Keratinocyte (primary cell): ENCODE results near the gene RIPOR2. TPM values are rescaled to one million over a fixed set of nuclear protein-coding genes. Genes with fewer than 3 reads are reported as not detected.

Source experiments
- DNase-seq: peaks from one replicate; pipeline ENCODE4 v3.0.0-alpha.2; 2011; ENCODE audit warnings: low read depth, missing footprints, low spot score
- FAIRE-seq: peaks from 2 replicates; lab custom pipeline; 2011; peaks lifted over from hg19 to GRCh38; lab: Jason Lieb, UNC
- H2AFZ ChIP-seq: 2 replicates; pipeline ENCODE4 v1.6.0; 2012; ENCODE audit warnings: low read length, control low read depth, inconsistent platforms; ENCODE audit not compliant: control insufficient read depth
- H3K27ac ChIP-seq: 2 replicates; pipeline ENCODE4 v1.5.1; 2011; ENCODE audit warnings: low read length; ENCODE audit not compliant: control insufficient read depth, insufficient read depth
- H3K27me3 ChIP-seq: 3 replicates; pipeline ENCODE4 v1.6.0; 2011; ENCODE audit warnings: low read length; ENCODE audit not compliant: control insufficient read depth, insufficient read depth; ENCODE audit errors: extremely low read depth
- H3K36me3 ChIP-seq, 2 experiments: 2 replicates in 1 of 2; 3 replicates in 1 of 2; pipeline ENCODE4 v1.5.1; 2011; ENCODE audit warnings: low read length in 2 of 2, mild to moderate bottlenecking in 1 of 2; ENCODE audit not compliant: control insufficient read depth in 2 of 2, insufficient read depth in 2 of 2; ENCODE audit errors: extremely low read depth in 1 of 2
- H3K4me1 ChIP-seq: 3 replicates; pipeline ENCODE4 v1.5.1; 2011; ENCODE audit warnings: low read length; ENCODE audit not compliant: control insufficient read depth, insufficient read depth; ENCODE audit errors: extremely low read depth
- H3K4me2 ChIP-seq: 3 replicates; pipeline ENCODE4 v1.6.0; 2011; ENCODE audit warnings: low read depth, low read length; ENCODE audit not compliant: control insufficient read depth, insufficient read depth; ENCODE audit errors: extremely low read depth
- H3K4me3 ChIP-seq, 3 experiments: fragments of 200-600 bp in 1 of 3; sonication (generic) in 1 of 3; 2 replicates in 2 of 3; 3 replicates in 1 of 3; pipeline ENCODE4 v1.5.1; 2011 to 2016; ENCODE audit warnings: low read length in 3 of 3, mild to moderate bottlenecking in 3 of 3, control low read depth in 2 of 3, inconsistent platforms in 1 of 3, low read depth in 1 of 3, mixed read lengths in 1 of 3, mixed run types in 1 of 3, moderate library complexity in 1 of 3; ENCODE audit not compliant: control insufficient read depth in 2 of 3, insufficient read depth in 2 of 3; ENCODE audit errors: extremely low read depth in 1 of 3
- H3K79me2 ChIP-seq: 2 replicates; pipeline ENCODE4 v1.6.0; 2012; ENCODE audit warnings: low read length; ENCODE audit not compliant: control insufficient read depth, insufficient read depth
- H3K9ac ChIP-seq: 3 replicates; pipeline ENCODE4 v1.6.0; 2011; ENCODE audit warnings: low read length; ENCODE audit not compliant: control insufficient read depth, insufficient read depth; ENCODE audit errors: extremely low read depth
- H3K9me1 ChIP-seq: 3 replicates; pipeline ENCODE4 v1.6.0; 2011; ENCODE audit warnings: low read length; ENCODE audit not compliant: control insufficient read depth, insufficient read depth; ENCODE audit errors: extremely low read depth
- H3K9me3 ChIP-seq: 2 replicates; pipeline ENCODE4 v1.5.1; 2012; ENCODE audit warnings: low read depth, low read length; ENCODE audit not compliant: control insufficient read depth
- H4K20me1 ChIP-seq: 3 replicates; pipeline ENCODE4 v1.6.0; 2011; ENCODE audit warnings: low read length; ENCODE audit not compliant: control insufficient read depth, insufficient read depth; ENCODE audit errors: extremely low read depth
- EZH2 ChIP-seq: IDR thresholded peaks from one replicate; pipeline ENCODE4 v1.6.1; 2012; ENCODE audit warnings: inconsistent platforms, mild to moderate bottlenecking, low read length, moderate library complexity
- dilution Hi-C: fragments of 300-500 bp; cut with MboI; formaldehyde crosslinking; loops from one replicate; pipeline ENCODE4 v1.7.0; 2020; ENCODE audit warnings: low sequenced_read_pairs; ENCODE audit not compliant: extremely low pct_ligation_motif_present
- polyA plus RNA-seq, 5 experiments: library from polyadenylated mRNA; depleted of rRNA in 3 of 5; stranded (reverse) in 3 of 5; stranded (forward) in 1 of 5; unstranded in 1 of 5; fragments of >200 nt; gene quantifications; 1 replicate in 1 of 5; 2 replicates in 3 of 5; 3 replicates in 1 of 5; pipeline versions ENCODE4 v1.2.1 to v1.2.3, GENCODE V29; 2011 to 2012; ENCODE audit warnings: missing spikeins in 2 of 5, low read depth in 1 of 5, low replicate concordance in 1 of 5
- TF ChIP-seq, protein P1 (sequence below), 3 experiments: IDR thresholded peaks in 1 of 3; conservative IDR thresholded peaks in 1 of 3; optimal IDR thresholded peaks in 1 of 3; 2 replicates in 2 of 3; 3 replicates in 1 of 3; pipeline versions ENCODE3 to v1.5.1; 2011; ENCODE audit warnings: low read length in 3 of 3, mild to moderate bottlenecking in 3 of 3, moderate library complexity in 2 of 3, control low read depth in 1 of 3, inconsistent platforms in 1 of 3; ENCODE audit not compliant: insufficient read depth in 2 of 3; ENCODE audit errors: extremely low read depth in 1 of 3

RIPOR2 gene
- polyA plus RNA-seq, 1 donor (not counting 4 experiments of a cell fraction or from before 2014, with no cell fraction given) = 0.07 TPM

DNA sequence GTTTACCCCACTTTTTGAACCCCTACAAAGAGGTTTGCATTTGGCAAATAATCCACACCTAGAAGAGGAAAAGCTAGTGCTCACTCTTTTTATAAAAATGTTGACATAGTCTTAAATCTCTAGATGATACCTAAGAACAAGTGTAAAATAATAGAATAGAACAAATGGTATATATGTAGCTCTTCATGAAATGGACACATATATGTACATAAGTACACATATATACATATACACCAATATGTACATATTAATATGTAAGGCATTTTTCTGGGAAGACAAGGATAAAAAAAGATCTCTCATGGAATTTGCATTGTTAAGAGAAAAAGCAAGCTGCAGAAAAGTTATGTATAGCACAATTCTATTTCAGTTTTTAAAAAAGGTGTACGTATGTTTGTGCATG, 27.6 kb upstream of the RIPOR2 start:
- Histone ChIP-seq H4K20me1 (no peaks in the 10 kb centered on the region), H3K36me3 (no peaks in the 10 kb centered on the region), H3K4me3 (no peak overlapping the region), H3K9me1 (no peaks in the 10 kb centered on the region), H3K9me3 (no peaks in the 10 kb centered on the region), H3K4me1 (no peaks in the 10 kb centered on the region), H3K79me2 (no peaks in the 10 kb centered on the region), H3K27me3 (no peaks in the 10 kb centered on the region), H3K4me2 (no peak overlapping the region), H2AFZ (no peak overlapping the region), H3K9ac (no peak overlapping the region), H3K27ac (no peak overlapping the region)
- no peak for TF ChIP-seq EZH2
- TF ChIP-seq, protein P1, sequence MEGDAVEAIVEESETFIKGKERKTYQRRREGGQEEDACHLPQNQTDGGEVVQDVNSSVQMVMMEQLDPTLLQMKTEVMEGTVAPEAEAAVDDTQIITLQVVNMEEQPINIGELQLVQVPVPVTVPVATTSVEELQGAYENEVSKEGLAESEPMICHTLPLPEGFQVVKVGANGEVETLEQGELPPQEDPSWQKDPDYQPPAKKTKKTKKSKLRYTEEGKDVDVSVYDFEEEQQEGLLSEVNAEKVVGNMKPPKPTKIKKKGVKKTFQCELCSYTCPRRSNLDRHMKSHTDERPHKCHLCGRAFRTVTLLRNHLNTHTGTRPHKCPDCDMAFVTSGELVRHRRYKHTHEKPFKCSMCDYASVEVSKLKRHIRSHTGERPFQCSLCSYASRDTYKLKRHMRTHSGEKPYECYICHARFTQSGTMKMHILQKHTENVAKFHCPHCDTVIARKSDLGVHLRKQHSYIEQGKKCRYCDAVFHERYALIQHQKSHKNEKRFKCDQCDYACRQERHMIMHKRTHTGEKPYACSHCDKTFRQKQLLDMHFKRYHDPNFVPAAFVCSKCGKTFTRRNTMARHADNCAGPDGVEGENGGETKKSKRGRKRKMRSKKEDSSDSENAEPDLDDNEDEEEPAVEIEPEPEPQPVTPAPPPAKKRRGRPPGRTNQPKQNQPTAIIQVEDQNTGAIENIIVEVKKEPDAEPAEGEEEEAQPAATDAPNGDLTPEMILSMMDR (optimal IDR thresholded peaks at IDR 0.05 in 1 of 3, IDR thresholded peaks at IDR 0.05 in 1 of 3, conservative IDR thresholded peaks at IDR 0.05 in 1 of 3; ENCODE audit: extremely low read depth in 1 of 3, insufficient read depth in 2 of 3, low read length in 3 of 3) = no peak
- DNase-seq (no peak), FAIRE-seq (no peak)
- dilution Hi-C loops = no loop called here

DNA sequence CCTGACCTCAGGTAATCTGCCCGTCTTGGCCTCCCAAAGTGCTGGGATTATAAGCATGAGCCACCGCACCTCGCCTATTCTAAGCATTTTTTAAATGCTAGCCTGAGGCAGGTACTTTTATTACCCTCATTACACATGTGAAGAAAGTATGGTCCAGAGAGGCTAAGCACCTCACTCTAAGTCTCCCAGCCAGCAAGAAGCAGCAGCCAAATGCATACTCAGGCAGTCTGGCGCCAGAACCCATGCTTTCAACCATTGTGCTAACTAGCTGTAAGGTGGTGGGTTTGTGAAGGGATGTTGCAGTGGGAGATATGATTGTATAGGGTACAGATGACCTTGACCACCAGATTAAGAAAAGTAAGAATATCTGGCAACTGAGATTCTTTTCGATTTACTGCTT, 26.1 kb upstream of the RIPOR2 start:
- no peaks in the 10 kb centered on the region for H3K36me3 ChIP-seq
- no peak overlapping the region for H3K4me3 ChIP-seq
- no peaks in the 10 kb centered on the region for H3K9me3 ChIP-seq
- FAIRE-seq (no peak), DNase-seq (no peak)
- H3K79me2 ChIP-seq = no peaks in the 10 kb centered on the region
- no peaks in the 10 kb centered on the region for H3K27me3 ChIP-seq
- no peak overlapping the region for H3K4me2 ChIP-seq
- TF ChIP-seq EZH2 = no peak
- TF ChIP-seq, protein P1 (optimal IDR thresholded peaks at IDR 0.05 in 1 of 3, IDR thresholded peaks at IDR 0.05 in 1 of 3, conservative IDR thresholded peaks at IDR 0.05 in 1 of 3; ENCODE audit: extremely low read depth in 1 of 3, insufficient read depth in 2 of 3, low read length in 3 of 3) = no peak
- no peaks in the 10 kb centered on the region for H3K9me1 ChIP-seq
- H4K20me1 ChIP-seq = no peaks in the 10 kb centered on the region
- no peaks in the 10 kb centered on the region for H3K4me1 ChIP-seq
- H3K9ac ChIP-seq = no peak overlapping the region
- no peak overlapping the region for H3K27ac ChIP-seq
- no peak overlapping the region for H2AFZ ChIP-seq
- dilution Hi-C loops = no loop called here
